Fibroblast of the conjunctiva (primary cell): ENCODE measurements around the gene C11orf91.
"Not testable (repeated sequence)": the region's sequence is repeated elsewhere in the genome, so short reads cannot be mapped to it uniquely, and the experiment has no call there.

ENCODE experiments used
- DNase-seq: peaks from one replicate; pipeline ENCODE4 v3.0.0-alpha.2; 2010; ENCODE audit warnings: low read depth

Gene C11orf91

GRCh38 chr11:33721984-33722383, 21.4 kb upstream of the C11orf91 start:
- no peak for DNase-seq

- no peak for DNase-seq
Measured at GRCh38 chr11:33721426-33721825, 20.8 kb upstream of the C11orf91 start.

GRCh38 chr11:33719587-33719986, 19.0 kb upstream of the C11orf91 start:
- no peak for DNase-seq

GRCh38 chr11:33718440-33718839, 17.8 kb upstream of the C11orf91 start:
- no peak for DNase-seq

GRCh38 chr11:33716243-33716642, 15.6 kb upstream of the C11orf91 start:
- no peak for DNase-seq

- DNase-seq, result no peak
Measured at GRCh38 chr11:33713856-33714398, 13.3 kb upstream of the C11orf91 start.

GRCh38 chr11:33713151-33713855, 12.7 kb upstream of the C11orf91 start:
- DNase-seq, result no peak

GRCh38 chr11:33712436-33712835, 11.8 kb upstream of the C11orf91 start:
- DNase-seq, result no peak

- DNase-seq, result no peak
Measured at GRCh38 chr11:33709466-33709865, 8.8 kb upstream of the C11orf91 start.

- no peak for DNase-seq
Measured at GRCh38 chr11:33708985-33709384, 8.4 kb upstream of the C11orf91 start.

GRCh38 chr11:33707831-33708230, 7.2 kb upstream of the C11orf91 start:
- DNase-seq, result not testable (repeated sequence)

- no peak for DNase-seq
Measured at GRCh38 chr11:33706966-33707365, 6.3 kb upstream of the C11orf91 start.

GRCh38 chr11:33706546-33706945, 5.9 kb upstream of the C11orf91 start:
- no peak for DNase-seq

GRCh38 chr11:33704240-33705002, 3.8 kb upstream of the C11orf91 start:
- no peak for DNase-seq

GRCh38 chr11:33703788-33704187, 3.2 kb upstream of the C11orf91 start:
- DNase-seq, result no peak

GRCh38 chr11:33703234-33703633, 2.6 kb upstream of the C11orf91 start:
- DNase-seq, result no peak

- no peak for DNase-seq
Measured at GRCh38 chr11:33701302-33702230, 940 bp upstream of the C11orf91 start.

- DNase-seq, result no peak
Measured at GRCh38 chr11:33700063-33700501, 544 bp downstream of the C11orf91 start.

- DNase-seq, result no peak
Measured at GRCh38 chr11:33699515-33700062, 1.0 kb downstream of the C11orf91 start.

GRCh38 chr11:33698921-33699320, 1.7 kb downstream of the C11orf91 start:
- DNase-seq, result no peak

GRCh38 chr11:33697997-33698396, 2.6 kb downstream of the C11orf91 start:
- no peak for DNase-seq
